Omental fat pad (tissue), 4 donors: ENCODE data around the gene ARID3B. TPM values are rescaled to one million over a fixed set of nuclear protein-coding genes. Genes with fewer than 3 reads are reported as not detected.

ENCODE experiments used
- ATAC-seq: fragments of 150-250 bp; one replicate; pipeline ENCODE4 v1.9.1; 2016; ENCODE audit warnings: mild to moderate bottlenecking, moderate library complexity; ENCODE audit not compliant: low FRiP score
- DNase-seq: peaks from one replicate; pipeline ENCODE4 v3.0.0-alpha.2; 2019; ENCODE audit warnings: low spot score
- CTCF ChIP-seq, 3 donors: fragments of 450-650 bp; IDR thresholded peaks; one replicate each; pipeline ENCODE4 v1.5.1; 2016 to 2017; ENCODE audit warnings: antibody characterized with exemption in 3 of 3, mild to moderate bottlenecking in 3 of 3, moderate library complexity in 2 of 3
- total RNA-seq, 4 donors: library from RNA; depleted of rRNA; stranded (reverse); fragments of >200 nt; gene quantifications; one replicate each; pipeline ENCODE4 v1.1.0, GENCODE V29; 2016

The ARID3B gene
- total RNA-seq, 4 donors from 2014 or later, result 2.2 to 16.9 (median 4.3) TPM

- no peak for ATAC-seq
- no peak for TF ChIP-seq CTCF (IDR thresholded peaks at IDR 0.05)
- DNase-seq, result no peak
These were observed 7.2 kb downstream of the ARID3B start for GRCh38 chr15:74548241-74548640.

- no peak for TF ChIP-seq CTCF (IDR thresholded peaks at IDR 0.05)
- ATAC-seq (no peak), DNase-seq (no peak)
These were observed 8.8 kb downstream of the ARID3B start for GRCh38 chr15:74549816-74550215.

- no peak for DNase-seq
- no peak for ATAC-seq
- no peak for TF ChIP-seq CTCF (IDR thresholded peaks at IDR 0.05)
These were observed 10.7 kb downstream of the ARID3B start for GRCh38 chr15:74551714-74552113.

GRCh38 chr15:74552773-74553441, 11.9 kb downstream of the ARID3B start:
- no peak for ATAC-seq
- DNase-seq, result no peak

GRCh38 chr15:74555192-74555591, 14.2 kb downstream of the ARID3B start:
- DNase-seq, result no peak
- ATAC-seq, result no peak
- no peak for TF ChIP-seq CTCF (IDR thresholded peaks at IDR 0.05)

More at GRCh38 chr15:74552773-74553441, 11.9 kb downstream of the ARID3B start:
- TF ChIP-seq CTCF (IDR thresholded peaks at IDR 0.05), result no peak

GRCh38 chr15:74558706-74559105, 17.7 kb downstream of the ARID3B start:
- DNase-seq (no peak), ATAC-seq (no peak)
- no peak for TF ChIP-seq CTCF (IDR thresholded peaks at IDR 0.05)

- DNase-seq (no peak), ATAC-seq (no peak)
- TF ChIP-seq CTCF (IDR thresholded peaks at IDR 0.05), result no peak
These were observed 22.4 kb downstream of the ARID3B start for GRCh38 chr15:74563442-74563841.
